Measurements from ENCODE around the gene TSHZ2.

DNA sequence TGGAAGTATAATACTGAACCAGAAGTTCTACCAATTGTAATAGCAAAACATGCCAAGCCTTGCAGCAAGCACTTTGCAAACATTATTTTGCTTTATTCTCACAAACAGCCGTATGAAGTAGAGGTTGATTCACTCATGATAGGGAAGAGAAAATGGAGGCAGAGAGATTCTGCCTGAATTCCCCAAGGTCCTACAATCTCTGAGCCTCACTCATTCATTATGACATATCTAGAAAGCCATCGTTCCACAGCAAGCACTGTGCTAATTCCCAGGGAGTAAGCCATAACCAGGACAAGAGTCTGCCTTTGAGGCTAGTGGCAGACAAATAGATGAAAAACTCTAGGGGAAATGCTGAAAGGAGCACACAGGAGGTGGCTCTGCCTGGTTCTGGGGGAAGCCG, 288.0 kb downstream of the TSHZ2 start:
- TF ChIP-seq, protein P1, sequence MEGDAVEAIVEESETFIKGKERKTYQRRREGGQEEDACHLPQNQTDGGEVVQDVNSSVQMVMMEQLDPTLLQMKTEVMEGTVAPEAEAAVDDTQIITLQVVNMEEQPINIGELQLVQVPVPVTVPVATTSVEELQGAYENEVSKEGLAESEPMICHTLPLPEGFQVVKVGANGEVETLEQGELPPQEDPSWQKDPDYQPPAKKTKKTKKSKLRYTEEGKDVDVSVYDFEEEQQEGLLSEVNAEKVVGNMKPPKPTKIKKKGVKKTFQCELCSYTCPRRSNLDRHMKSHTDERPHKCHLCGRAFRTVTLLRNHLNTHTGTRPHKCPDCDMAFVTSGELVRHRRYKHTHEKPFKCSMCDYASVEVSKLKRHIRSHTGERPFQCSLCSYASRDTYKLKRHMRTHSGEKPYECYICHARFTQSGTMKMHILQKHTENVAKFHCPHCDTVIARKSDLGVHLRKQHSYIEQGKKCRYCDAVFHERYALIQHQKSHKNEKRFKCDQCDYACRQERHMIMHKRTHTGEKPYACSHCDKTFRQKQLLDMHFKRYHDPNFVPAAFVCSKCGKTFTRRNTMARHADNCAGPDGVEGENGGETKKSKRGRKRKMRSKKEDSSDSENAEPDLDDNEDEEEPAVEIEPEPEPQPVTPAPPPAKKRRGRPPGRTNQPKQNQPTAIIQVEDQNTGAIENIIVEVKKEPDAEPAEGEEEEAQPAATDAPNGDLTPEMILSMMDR (IDR thresholded peaks at IDR 0.05) = no peak
- TF ChIP-seq POLR2A (IDR thresholded peaks at IDR 0.05) = no peak

Data from breast epithelium (tissue), 3 donors.